H9 (cell line): ENCODE data around the gene LINGO4. TPM values are rescaled to one million over a fixed set of nuclear protein-coding genes. Genes with fewer than 3 reads are reported as not detected.

Experiments
- DNase-seq: peaks from one replicate; pipeline ENCODE4 v3.0.0-alpha.2; 2017
- H2AFZ ChIP-seq: one replicate; pipeline ENCODE4 v1.6.1; 2013; ENCODE audit warnings: mild to moderate bottlenecking, low read length, control low read depth, moderate library complexity
- H2AK5ac ChIP-seq: 2 replicates; pipeline ENCODE4 v1.6.1; 2013; ENCODE audit warnings: low read length, control low read depth, mixed read lengths; ENCODE audit not compliant: insufficient read length
- H2BK120ac ChIP-seq: one replicate; pipeline ENCODE4 v1.6.1; 2013; ENCODE audit warnings: low read depth, mild to moderate bottlenecking, low read length, control low read depth, inconsistent platforms; ENCODE audit not compliant: poor library complexity, severe bottlenecking
- H2BK12ac ChIP-seq: 2 replicates; pipeline ENCODE4 v1.6.1; 2013; ENCODE audit warnings: low read length, control low read depth, mixed read lengths, low read depth; ENCODE audit not compliant: insufficient read length
- H2BK15ac ChIP-seq: 2 replicates; pipeline ENCODE4 v1.6.1; 2013; ENCODE audit warnings: low read depth, low read length, control low read depth
- H2BK20ac ChIP-seq: one replicate; pipeline ENCODE4 v1.6.1; 2013; ENCODE audit warnings: low read depth, mild to moderate bottlenecking, low read length, control low read depth, inconsistent platforms; ENCODE audit not compliant: poor library complexity, severe bottlenecking
- H2BK5ac ChIP-seq: 2 replicates; pipeline ENCODE4 v1.6.1; 2013; ENCODE audit warnings: low read length, control low read depth, mixed read lengths; ENCODE audit not compliant: insufficient read length
- H3K14ac ChIP-seq: 2 replicates; pipeline ENCODE4 v1.6.1; 2013; ENCODE audit warnings: low read length, control low read depth; ENCODE audit not compliant: insufficient read depth
- H3K18ac ChIP-seq: 2 replicates; pipeline ENCODE4 v1.6.1; 2013; ENCODE audit warnings: low read depth, mild to moderate bottlenecking, mixed read lengths, low read length, control low read depth; ENCODE audit not compliant: insufficient read length
- H3K23ac ChIP-seq: 2 replicates; pipeline ENCODE4 v1.6.1; 2013; ENCODE audit warnings: low read length, control low read depth, mixed read lengths, low read depth; ENCODE audit not compliant: insufficient read length
- H3K23me2 ChIP-seq: 2 replicates; pipeline ENCODE4 v1.6.1; 2013; ENCODE audit warnings: low read depth, mild to moderate bottlenecking, mixed read lengths, low read length, control low read depth; ENCODE audit not compliant: insufficient read length, poor library complexity, severe bottlenecking
- H3K27ac ChIP-seq: 2 replicates; pipeline ENCODE4 v1.5.1; 2013; ENCODE audit warnings: low read length, control low read depth, mixed read lengths, low read depth; ENCODE audit not compliant: insufficient read length
- H3K27me3 ChIP-seq: 2 replicates; pipeline ENCODE4 v1.6.1; 2013; ENCODE audit warnings: low read length, control low read depth, inconsistent platforms; ENCODE audit not compliant: insufficient read depth
- H3K4ac ChIP-seq: 2 replicates; pipeline ENCODE4 v1.6.1; 2013; ENCODE audit warnings: low read depth, mild to moderate bottlenecking, control low read depth, inconsistent platforms, low read length, moderate library complexity
- H3K4me1 ChIP-seq: 2 replicates; pipeline ENCODE4 v1.6.1; 2013; ENCODE audit warnings: low read length, control low read depth, inconsistent platforms; ENCODE audit not compliant: insufficient read depth
- H3K4me2 ChIP-seq: 2 replicates; pipeline ENCODE4 v1.6.1; 2013; ENCODE audit warnings: low read length, control low read depth, mixed read lengths; ENCODE audit not compliant: insufficient read length, insufficient read depth
- H3K56ac ChIP-seq: 2 replicates; pipeline ENCODE4 v1.6.1; 2013; ENCODE audit warnings: low read depth, mild to moderate bottlenecking, mixed read lengths, low read length, control low read depth; ENCODE audit not compliant: insufficient read length
- H3K79me1 ChIP-seq: 2 replicates; pipeline ENCODE4 v1.6.1; 2013; ENCODE audit warnings: low read depth, mild to moderate bottlenecking, moderate library complexity, low read length, control low read depth, inconsistent platforms; ENCODE audit not compliant: insufficient read depth, poor library complexity, severe bottlenecking
- H3K79me2 ChIP-seq: 2 replicates; pipeline ENCODE4 v1.6.1; 2013; ENCODE audit warnings: low read length, control low read depth, inconsistent platforms; ENCODE audit not compliant: insufficient read depth
- H3K9ac ChIP-seq: 2 replicates; pipeline ENCODE4 v1.6.1; 2013; ENCODE audit warnings: low read length, control low read depth, mixed read lengths; ENCODE audit not compliant: insufficient read length; ENCODE audit errors: extremely low read depth
- H3K9me3 ChIP-seq: one replicate; pipeline ENCODE4 v1.6.1; 2013; ENCODE audit warnings: low read depth, low read length, inconsistent platforms; ENCODE audit not compliant: control insufficient read depth
- H3T11ph ChIP-seq: one replicate; pipeline ENCODE4 v1.6.1; 2013; ENCODE audit warnings: mild to moderate bottlenecking, low read length, control low read depth, inconsistent platforms
- H4K20me1 ChIP-seq: one replicate; pipeline ENCODE4 v1.6.1; 2013; ENCODE audit not compliant: control insufficient read depth, insufficient read length, insufficient read depth
- H4K5ac ChIP-seq: 2 replicates; pipeline ENCODE4 v1.6.1; 2013; ENCODE audit warnings: low read depth, mild to moderate bottlenecking, mixed read lengths, low read length, control low read depth; ENCODE audit not compliant: insufficient read length
- H4K8ac ChIP-seq: replicated peaks from 2 replicates; pipeline ENCODE4 v1.6.1; 2013; ENCODE audit warnings: low read length, control low read depth, mixed read lengths, low read depth; ENCODE audit not compliant: insufficient read length
- H4K91ac ChIP-seq: 2 replicates; pipeline ENCODE4 v1.6.1; 2013; ENCODE audit warnings: low read depth, mild to moderate bottlenecking, moderate library complexity, mixed read lengths, low read length, control low read depth; ENCODE audit not compliant: insufficient read length
- H3K27ac Mint-ChIP-seq, 3 experiments: 2 replicates in 2 of 3; 3 replicates in 1 of 3; pipeline ENCODE4 v1.8.0; 2020 to 2021; ENCODE audit warnings: mixed read lengths in 3 of 3, mild to moderate bottlenecking in 1 of 3, moderate library complexity in 1 of 3
- H3K27me3 Mint-ChIP-seq: 2 replicates; pipeline ENCODE4 v1.8.0; 2021; ENCODE audit warnings: low read depth, mild to moderate bottlenecking, moderate library complexity, mixed read lengths
- H3K36me3 Mint-ChIP-seq, 3 experiments: 2 replicates in 2 of 3; 3 replicates in 1 of 3; pipeline ENCODE4 v1.8.0; 2020 to 2021; ENCODE audit warnings: low read depth in 3 of 3, mixed read lengths in 3 of 3; ENCODE audit not compliant: insufficient read depth in 1 of 3
- H3K4me1 Mint-ChIP-seq, 2 experiments: 2 replicates each; pipeline ENCODE4 v1.8.0; 2020; ENCODE audit warnings: mixed read lengths in 2 of 2
- H3K4me3 Mint-ChIP-seq, 2 experiments: 2 replicates in 1 of 2; 3 replicates in 1 of 2; pipeline ENCODE4 v1.8.0; 2020 to 2021; ENCODE audit warnings: mild to moderate bottlenecking in 2 of 2, mixed read lengths in 2 of 2, moderate library complexity in 1 of 2
- H3K9me3 Mint-ChIP-seq, 2 experiments: 2 replicates in 1 of 2; 3 replicates in 1 of 2; pipeline ENCODE4 v1.8.0; 2020; ENCODE audit warnings: mild to moderate bottlenecking in 2 of 2, mixed read lengths in 2 of 2, moderate library complexity in 1 of 2
- WGBS: extraction: QIAGEN DNeasy Blood & Tissue Kit; methylation state at CpG from one replicate; pipeline ENCODE4 v1.1.7; 2013; ENCODE audit warnings: missing lambda C conversion rate, low lambda C conversion rate, mixed read lengths; ENCODE audit not compliant: insufficient read length; ENCODE audit errors: extremely low coverage; 5-methylcytosine and 5-hydroxymethylcytosine counted together
- total RNA-seq: library from RNA; stranded (reverse); gene quantifications from 2 replicates; pipeline ENCODE4 v1.2.1, GENCODE V29; 2021
- TF ChIP-seq, protein P1 (sequence below): fragments of 200-600 bp; sonication (generic); conservative IDR thresholded peaks from 3 replicates; pipeline ENCODE4 v1.8.0; 2021; ENCODE audit warnings: antibody characterized with exemption, mild to moderate bottlenecking

The LINGO4 gene
- total RNA-seq, 1 experiment from 2014 or later: not detected

DNA sequence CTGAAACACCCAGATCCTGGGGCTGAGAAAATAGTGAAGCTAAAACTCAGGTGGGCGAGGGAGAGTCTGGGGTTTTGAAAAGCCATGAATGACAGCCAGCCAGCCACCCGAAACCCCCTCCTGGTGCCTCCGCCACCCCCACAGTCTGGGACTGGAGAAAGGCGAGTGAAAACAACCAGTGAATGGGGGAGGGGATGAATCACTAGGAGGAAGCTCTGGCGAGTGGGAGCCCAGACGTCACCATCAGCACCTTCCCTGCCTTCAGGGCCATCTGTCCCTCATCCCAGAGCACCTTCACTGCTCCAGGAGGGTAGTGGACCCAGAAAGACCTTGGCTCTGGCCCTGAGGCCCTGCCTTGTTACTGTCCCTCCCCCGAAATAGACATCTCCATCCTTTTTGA lies 17.2 kb upstream of the LINGO4 start:
- Histone ChIP-seq H3K4me2 (no peak overlapping the region), H3K79me2 (no peaks in the 10 kb centered on the region), H2BK20ac (no peak overlapping the region), H3K18ac (no peak overlapping the region), H3T11ph (no peak overlapping the region), H3K9me3 (no peaks in the 10 kb centered on the region), H3K56ac (no peak overlapping the region), H4K5ac (no peak overlapping the region), H4K20me1 (no peaks in the 10 kb centered on the region), H2BK5ac (no peak overlapping the region), H2AFZ (no peak overlapping the region), H4K8ac (no peak overlapping the region), H2BK15ac (no peak overlapping the region), H3K27me3 (no peaks in the 10 kb centered on the region), H3K4me1 (peaks cover 2% of the 10 kb centered on the region; the same call in 1 of the 2 replicates), H2AK5ac (no peak overlapping the region), H3K23ac (no peak overlapping the region), H3K9ac (no peak overlapping the region), H4K91ac (no peak overlapping the region), H2BK120ac (no peak overlapping the region), H2BK12ac (no peak overlapping the region), H3K79me1 (no peaks in the 10 kb centered on the region), H3K23me2 (no peaks in the 10 kb centered on the region), H3K27ac (no peak overlapping the region), H3K4ac (no peak overlapping the region), H3K14ac (no peak overlapping the region)
- Mint-ChIP-seq H3K9me3 (no peaks in the 10 kb centered on the region), H3K27ac (peak overlapping the region in 1 of 3 experiments; percentile 82; a peak in 1 of 7 replicates), H3K4me3 (no peak overlapping the region), H3K27me3 (peaks cover 2% of the 10 kb centered on the region), H3K4me1 (peaks cover 21 to 24% of the 10 kb centered on the region in 2 experiments), H3K36me3 (no peaks in the 10 kb centered on the region)
- no CpG with 5 or more reads among the region's 7 CpGs for WGBS
- TF ChIP-seq, protein P1, sequence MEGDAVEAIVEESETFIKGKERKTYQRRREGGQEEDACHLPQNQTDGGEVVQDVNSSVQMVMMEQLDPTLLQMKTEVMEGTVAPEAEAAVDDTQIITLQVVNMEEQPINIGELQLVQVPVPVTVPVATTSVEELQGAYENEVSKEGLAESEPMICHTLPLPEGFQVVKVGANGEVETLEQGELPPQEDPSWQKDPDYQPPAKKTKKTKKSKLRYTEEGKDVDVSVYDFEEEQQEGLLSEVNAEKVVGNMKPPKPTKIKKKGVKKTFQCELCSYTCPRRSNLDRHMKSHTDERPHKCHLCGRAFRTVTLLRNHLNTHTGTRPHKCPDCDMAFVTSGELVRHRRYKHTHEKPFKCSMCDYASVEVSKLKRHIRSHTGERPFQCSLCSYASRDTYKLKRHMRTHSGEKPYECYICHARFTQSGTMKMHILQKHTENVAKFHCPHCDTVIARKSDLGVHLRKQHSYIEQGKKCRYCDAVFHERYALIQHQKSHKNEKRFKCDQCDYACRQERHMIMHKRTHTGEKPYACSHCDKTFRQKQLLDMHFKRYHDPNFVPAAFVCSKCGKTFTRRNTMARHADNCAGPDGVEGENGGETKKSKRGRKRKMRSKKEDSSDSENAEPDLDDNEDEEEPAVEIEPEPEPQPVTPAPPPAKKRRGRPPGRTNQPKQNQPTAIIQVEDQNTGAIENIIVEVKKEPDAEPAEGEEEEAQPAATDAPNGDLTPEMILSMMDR: no peak
- no peak for DNase-seq
